ACHN (cell line): Measurements from ENCODE around the gene ARHGDIG.
"Not testable (repeated sequence)": the region's sequence is repeated elsewhere in the genome, so short reads cannot be mapped to it uniquely, and the experiment has no call there.

Source experiments
- DNase-seq: peaks from one replicate; pipeline ENCODE4 v3.0.0-alpha.2; 2015
- in situ Hi-C: cut with HindIII; loops from 2 replicates; pipeline ENCODE4 v1.10.0; 2017; ENCODE audit warnings: low sequenced_read_pairs, low pct_ligation_motif_present, low pct_unique_long_range_greater_than_20kb

Gene ARHGDIG

DNA sequence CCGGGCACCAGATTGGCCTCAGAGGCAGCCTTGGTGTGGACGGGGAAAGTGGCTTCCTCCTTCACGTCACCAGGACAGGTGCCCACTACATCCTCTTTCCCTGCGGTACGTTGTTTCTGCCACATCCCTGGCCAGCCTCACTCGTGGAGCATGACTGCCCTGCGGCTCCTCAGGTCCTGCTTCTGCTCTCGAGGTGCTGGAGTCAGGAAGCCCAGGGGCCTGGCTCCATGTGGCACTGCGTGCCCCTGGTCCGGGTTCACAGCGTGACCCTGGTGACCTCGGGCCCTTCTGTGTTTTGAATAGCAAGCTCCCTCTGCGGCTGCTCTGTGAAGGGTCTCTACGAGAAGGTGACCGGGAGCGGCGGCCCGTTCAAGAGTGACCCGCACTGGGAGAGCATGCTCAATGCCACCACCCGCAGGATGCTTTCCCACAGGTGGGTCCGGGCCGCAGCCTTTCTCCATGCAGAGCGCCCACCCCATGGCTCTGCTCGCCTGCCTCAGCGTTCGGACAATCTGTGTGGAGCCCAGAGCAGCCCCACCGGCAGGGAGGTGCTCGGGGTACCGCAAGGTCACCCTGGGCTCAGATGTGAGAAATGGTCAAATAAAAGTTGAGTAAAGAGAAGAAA lies 18.2 kb upstream of the ARHGDIG start:
- no peak for DNase-seq
- in situ Hi-C loops, result no loop called here

DNA sequence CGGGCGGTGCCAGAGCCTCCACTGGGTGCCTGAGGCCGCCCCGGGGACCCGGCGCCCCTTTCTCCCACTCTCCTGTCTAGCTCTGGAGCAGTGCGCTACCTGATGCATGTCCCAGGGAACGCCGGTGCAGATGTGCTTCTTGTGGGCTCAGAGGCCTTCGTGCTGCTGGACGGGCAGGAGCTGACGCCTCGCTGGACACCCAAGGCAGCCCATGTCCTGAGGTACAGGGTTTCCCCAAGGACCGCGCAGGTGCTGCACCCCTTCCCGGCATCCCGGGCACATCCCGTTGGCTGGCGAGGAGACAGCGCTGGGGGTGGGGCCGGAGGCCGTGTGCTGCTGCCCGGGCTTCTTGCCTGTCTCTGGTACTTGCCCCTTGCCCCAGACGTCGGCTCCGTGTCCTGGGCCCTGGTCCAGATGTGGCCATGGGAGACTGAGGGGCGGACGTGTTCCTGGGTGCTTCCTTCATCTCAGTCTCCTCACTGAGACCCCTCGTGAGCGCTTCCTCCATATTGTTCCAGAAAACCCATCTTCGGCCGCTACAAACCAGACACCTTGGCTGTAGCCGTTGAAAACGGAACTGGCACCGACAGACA lies 17.1 kb upstream of the ARHGDIG start:
- no peak for DNase-seq
- in situ Hi-C loops, result no loop called here

DNA sequence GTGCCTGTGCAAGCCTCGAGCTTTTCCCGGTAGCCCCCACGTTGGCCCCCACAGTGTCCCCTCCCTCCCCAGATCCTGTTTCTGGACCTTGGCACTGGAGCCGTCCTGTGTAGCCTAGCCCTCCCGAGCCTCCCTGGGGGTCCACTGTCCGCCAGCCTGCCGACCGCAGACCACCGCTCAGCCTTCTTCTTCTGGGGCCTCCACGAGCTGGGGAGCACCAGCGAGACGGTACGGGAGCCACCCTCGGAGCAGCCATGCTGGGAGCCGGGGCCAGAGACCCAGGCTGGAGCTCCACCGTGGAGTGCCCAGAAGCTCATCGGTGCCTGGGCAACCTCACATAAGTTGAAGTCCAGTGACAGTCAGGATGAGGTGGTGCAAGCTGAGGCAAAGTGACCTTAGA lies 16.4 kb upstream of the ARHGDIG start:
- in situ Hi-C loops, result no loop called here
- no peak for DNase-seq

DNA sequence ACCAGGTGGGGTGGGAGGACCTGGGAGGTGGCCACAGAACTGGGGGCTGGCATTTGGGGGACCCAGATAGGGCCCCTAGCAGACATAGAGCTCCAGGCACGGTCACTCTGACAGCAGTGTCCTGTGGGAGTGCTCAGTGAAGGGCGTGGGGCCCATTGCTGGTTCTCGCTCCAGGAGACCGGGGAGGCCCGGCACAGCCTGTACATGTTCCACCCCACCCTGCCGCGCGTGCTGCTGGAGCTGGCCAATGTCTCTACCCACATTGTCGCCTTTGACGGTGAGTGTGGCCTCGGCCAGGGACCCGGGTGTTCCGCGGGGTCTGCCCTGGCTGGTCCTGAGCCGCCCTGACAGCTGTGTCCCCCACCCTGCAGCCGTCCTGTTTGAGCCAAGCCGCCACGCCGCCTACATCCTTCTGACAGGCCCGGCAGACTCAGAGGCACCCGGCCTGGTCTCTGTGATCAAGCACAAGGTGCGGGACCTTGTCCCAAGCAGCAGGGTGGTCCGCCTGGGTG lies 15.9 kb upstream of the ARHGDIG start:
- DNase-seq, result no peak
- in situ Hi-C loops, result no loop called here

DNA sequence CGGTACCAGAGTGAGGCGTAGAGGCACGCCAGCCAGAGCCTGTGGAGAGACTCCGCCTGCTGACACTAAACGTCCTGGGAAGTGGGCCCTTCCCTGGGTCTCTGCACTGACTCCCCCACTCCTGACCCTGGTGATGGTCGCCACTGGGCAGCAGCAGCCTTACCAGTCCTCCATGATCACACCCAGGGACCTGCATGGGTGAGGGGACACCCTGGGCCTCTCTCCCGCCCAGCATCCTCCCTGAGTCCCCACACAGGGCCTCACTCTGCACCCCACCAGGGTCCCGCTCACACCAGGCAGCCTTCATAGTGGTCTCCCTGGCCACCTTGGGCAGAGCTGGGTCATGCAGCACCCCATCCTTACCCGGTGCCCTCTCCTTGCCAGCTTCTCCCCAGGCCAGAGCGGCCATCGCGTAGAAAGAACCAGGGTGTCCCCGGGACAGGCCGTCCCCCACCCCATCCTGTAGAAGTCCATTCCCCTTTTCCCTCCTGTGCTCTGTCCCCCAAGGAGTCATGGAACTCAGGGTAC lies 15.3 kb upstream of the ARHGDIG start:
- in situ Hi-C loops, result no loop called here
- no peak for DNase-seq

DNA sequence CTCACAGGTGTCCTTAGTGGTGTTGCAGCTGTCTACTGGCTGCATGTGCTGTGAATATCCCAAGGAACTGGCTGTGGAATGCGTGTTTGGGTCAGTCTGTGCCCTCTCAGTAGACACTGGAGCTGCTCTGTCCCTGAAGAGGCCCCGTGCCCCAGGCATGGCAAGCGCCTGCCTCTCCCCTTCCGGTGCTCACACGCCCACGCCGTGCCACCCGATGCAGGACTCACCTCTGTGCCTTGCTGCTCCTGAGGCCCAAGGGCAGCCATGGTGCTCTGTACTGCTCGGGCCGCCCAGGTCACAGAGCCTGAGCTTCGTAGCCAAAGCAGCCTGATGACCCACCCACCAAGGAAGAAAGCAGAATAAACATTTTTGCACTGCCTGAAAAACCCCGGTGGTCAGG lies 14.7 kb upstream of the ARHGDIG start:
- in situ Hi-C loops, result no loop called here

DNA sequence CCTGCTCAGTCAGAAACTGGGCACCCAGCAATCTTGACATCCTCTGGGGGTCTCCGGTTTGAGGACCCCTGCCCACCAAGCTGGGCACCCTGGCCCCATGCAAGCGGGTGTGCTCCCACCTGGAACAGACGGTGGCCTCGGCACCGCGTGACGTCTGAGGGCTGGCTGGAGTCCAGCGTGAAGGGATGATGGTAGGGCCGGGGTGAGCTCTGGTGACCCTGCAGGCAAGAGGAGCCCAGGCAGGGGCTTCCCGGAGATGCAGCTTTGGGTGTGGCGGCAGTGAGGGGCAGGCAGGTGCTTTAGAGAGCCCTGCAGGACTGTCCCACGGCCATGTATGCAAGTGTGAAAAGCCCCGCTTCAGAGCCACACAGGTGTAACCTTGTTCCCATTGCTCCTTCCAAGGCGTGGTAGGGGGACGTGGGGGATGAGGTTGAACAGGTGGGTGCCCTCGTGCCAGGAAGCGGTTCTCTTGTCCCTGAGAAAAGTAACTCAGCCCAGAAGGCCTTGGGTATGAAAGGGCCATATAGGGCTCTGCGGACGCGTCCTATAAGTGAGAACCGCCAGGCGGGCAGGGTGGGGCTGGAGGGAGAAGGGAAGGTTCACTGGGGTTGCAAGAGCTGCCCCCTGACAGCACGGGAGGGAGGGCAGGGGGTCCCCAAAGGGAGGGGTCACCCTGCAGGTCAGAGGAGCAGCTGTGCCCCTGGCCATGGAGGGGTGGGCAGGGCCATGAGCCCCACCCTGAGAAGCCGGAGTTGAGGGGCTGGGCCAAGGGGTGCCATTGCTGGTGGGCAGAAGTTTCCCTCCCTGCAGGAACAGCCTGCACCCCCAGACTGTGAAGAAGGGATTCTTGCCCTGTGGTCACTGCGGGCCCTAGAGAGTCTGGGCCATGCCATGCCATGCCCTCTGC lies 13.9 kb upstream of the ARHGDIG start:
- DNase-seq, result no peak
- in situ Hi-C loops, result no loop called here

More for the DNA sequence above, 14.7 kb upstream of the ARHGDIG start:
- DNase-seq, result no peak

DNA sequence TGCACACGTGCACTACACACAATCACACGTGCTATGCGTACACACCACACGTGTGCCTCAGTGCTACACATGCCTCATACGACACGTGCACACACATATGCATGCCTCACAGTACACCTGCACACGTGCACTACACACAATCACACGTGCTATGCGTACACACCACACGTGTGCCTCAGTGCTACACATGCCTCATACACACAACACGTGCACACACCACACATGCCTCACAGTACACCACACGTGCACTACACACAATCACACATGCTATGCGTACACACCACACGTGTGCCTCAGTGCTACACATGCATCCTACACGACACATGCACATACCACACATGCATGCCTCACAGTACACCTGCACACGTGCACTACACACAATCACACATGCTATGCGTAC lies 12.8 kb upstream of the ARHGDIG start:
- in situ Hi-C loops, DNase-seq: not testable (repeated sequence)

DNA sequence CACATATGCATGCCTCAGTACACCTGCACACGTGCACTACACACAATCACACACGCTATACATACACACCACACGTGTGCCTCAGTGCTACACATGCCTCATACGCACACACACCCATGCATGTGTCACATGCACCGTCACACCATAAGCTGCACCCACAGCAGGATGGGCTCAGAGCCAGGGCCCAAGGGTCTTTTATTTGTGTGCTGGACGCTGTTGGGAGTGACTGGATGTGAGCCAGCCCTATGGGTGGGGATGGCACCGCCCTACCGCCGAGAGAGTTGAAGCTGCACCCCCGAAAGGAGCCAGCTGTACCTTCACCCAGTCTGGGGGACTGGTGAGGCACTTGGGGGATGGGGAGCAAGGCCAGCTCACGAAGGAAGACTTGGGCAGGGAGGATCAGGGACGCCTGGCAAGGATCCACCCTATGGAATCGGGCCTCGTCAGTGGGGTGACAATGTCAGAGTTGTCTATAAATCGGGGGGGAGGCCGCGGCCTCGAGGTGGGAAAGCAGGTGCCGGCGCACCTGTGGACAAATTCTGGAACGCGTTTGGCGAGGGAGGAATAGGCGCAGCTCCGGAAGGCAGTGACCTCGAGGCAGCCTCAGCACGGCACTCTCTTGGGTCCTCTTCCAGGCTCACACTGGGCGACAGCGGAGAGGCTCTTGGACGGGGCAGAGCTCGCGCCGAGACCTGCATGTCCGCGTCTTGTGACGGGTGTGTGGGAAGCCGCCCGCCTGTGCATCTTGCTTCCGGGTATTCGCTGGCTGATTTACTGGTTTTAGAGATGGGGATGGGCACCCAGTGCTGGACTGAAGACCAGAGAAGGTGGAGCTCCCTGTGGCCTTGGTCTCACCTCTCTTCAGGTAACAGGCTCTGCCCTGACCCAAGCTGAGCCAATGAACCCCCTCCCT lies 12.0 kb upstream of the ARHGDIG start:
- DNase-seq, result no peak

DNA sequence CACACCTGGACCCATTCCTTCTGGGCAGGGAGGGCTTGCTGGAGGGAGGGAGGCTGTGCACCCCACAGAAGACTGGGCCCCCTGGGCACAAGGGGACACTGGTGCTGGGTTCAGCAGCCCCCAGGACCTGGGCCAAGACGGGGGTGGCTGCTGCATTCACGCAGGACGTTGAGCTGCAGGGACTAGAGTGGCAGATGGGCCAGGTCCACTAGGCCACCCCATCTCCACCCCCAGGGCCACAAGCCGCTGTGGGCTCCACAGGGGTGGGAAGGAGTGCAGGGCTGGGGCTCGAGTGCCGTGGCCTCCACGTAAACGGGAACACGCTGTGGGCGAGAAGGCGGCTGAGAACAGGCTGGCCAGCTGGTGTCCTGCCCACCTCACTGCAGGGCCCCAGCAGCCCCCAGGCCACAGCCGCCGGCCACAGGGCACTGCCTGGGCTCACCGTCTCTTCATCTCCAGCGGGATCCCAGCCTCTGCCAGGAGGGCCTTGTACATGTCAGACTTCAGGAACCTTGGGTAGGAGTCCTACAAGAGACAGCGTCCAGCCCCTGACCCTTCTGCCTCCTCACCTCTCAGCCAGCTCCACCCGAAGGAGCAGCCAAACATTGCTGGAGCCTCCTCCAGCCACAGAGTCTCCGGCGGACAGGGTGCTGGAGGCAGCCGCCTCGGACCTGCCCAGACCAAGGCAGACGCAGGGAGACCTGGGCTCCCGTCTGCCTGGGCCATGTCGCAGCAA lies 11.2 kb upstream of the ARHGDIG start:
- in situ Hi-C loops, result no loop called here
- DNase-seq, result no peak

More for the DNA sequence above, 12.0 kb upstream of the ARHGDIG start:
- in situ Hi-C loops, result no loop called here

DNA sequence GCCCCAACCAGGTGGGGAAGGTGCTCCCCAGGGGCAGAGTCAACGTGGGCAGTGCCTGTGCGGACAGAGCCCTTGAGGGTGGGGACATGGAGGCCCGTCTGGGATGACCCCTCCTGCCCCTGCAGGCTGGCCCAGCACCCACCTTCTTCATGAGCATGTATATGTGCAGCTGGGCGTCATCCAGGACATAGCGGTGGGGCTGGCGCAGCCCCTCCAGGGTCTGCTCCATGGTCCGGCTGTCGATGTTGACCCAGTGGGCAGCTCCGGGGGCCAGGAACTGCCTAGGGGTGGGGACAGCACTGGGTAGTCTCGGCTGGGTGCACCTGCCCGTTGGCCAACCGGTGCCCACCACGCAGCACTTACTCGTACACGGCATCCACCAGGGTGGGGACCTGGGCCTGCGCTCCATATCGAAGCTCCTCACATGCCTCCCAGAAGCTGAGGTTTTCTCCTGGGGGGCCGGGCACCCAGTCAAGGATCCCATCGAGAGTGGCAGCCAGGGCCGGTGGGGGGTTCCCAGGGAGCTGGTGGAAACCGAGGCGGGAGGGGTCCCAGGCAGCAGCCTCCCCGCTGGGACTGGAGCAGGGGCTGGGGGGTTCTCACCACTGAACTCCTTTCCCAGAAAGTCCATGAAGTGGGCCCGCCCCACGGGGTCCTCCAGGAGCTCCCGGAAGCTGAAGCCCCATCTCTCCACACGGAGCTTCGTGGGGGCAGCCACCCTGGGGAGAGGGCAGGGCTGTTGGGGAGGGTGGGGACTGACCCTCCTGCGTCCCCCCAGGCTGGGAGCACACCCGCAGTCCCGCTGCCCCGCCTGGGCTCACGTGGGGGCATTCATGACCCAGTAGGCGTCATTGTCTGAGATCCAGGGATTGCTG lies 9.8 kb upstream of the ARHGDIG start:
- DNase-seq, result no peak
- in situ Hi-C loops, result no loop called here

DNA sequence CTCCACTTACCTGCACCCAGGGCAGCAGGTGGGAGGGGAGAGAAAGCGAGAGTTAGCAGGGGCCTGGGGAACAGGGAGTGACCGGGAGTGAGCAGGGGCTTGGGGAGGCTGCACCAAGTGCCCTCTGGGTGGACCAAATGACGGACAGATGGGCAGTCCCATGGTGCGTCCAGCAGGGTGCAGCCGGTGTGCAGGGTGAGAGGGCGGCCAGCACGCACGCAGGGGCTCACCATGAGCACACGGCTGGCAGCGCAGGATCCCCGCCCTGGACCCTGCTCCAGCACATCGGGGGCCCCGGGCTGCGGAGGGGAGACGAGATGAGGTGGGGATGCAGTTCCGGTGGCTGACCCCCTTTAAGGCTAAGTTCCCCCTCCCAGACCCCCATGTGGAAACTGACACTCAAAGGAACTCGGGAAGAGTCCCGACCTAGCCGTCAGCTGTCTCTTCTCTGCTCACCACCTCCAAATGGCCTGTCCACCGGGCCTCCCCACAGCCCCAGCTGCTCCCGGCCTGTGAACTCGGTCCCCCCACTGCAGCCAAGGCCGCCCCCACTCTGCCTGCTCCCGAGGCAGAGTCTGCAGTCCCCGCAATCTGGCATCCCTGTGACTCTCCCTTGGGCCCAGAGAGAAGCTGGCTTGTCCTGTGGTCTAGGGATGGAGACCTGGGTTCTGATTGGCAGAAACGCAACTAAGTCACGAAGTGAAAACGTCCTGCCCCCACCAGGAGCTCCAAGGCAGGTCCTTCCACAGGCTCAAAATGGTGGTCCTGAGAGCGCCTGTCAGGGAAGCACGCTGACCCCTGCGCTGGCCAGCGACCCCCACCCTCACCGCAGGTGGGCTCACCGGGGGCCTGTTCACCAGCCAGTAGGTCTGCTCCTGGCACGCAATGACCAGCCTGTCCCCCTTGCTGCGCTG lies 7.5 kb upstream of the ARHGDIG start:
- no peak for DNase-seq
- in situ Hi-C loops, result no loop called here

DNA sequence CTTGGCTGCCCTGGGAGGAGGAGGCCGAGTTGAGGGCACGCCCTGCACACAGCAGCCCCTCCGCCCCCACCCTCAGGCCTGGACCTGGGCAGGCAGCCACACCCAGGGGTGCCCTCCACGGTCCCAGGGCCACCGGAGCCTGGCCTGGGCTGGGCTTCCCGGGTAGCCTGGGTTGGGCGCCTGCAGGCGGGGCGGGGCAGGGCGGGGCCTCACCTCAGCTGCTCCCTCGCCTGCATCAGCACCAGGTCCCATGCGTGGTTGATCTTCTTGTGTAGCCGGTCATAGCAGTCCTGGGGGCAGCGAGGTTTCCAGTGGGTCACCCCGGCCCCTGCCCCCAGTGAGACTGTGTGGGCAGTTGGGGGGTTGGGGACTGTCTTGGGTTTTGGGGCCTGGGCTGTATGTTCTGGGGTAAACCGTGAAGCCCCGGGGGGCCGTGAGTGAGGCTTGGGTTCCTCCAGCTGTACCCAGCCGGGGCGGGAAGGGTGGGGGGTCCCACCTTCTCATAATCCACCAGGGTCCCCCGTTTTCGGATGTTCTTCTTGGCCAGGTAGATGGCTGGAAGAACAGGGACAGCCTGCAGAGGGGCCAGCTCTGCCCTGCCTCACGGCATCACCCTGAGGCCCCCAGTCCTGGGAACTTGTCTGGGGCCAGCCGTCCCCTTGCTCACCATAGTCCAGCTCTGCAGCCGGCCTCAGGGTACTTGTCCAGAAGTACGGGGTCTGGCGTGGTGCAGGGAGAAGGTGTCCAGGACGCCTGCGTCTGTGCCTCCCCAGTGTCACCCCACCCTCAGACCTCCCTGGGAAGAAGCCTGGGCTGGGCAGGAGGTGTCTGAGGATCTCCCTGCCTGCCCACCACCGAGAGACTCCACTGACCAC lies 6.6 kb upstream of the ARHGDIG start:
- DNase-seq, result no peak
- in situ Hi-C loops, result no loop called here

DNA sequence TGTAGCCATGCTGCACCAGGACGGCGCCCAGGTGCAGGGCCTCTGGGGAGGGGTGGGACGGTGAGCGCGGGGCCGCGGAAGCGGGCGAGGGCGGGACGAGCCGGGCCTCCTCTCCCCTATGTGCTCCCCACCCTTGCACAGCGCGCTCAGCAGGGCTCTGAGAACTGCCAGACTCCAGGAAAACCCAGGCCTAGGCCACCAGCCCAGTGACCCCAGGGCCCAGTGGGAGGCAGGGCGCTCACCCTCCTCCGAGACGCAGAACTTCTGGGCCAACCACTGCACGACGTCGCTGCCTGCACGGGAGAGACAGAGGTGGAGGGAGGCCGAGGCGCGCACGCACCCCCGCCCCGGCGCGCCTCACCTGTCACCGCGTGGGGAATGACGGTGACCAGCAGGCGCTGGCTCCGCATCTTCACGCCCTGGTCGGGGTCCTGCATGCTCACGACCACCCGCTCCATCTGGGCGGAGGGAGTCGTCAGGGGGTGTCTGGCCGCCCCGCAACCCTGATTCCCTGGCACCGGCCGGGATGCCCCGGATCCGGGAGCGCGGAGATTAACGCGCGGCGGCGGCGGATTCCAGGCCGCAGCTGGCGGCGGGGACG lies 5.2 kb upstream of the ARHGDIG start:
- in situ Hi-C loops, result no loop called here
- no peak for DNase-seq

DNA sequence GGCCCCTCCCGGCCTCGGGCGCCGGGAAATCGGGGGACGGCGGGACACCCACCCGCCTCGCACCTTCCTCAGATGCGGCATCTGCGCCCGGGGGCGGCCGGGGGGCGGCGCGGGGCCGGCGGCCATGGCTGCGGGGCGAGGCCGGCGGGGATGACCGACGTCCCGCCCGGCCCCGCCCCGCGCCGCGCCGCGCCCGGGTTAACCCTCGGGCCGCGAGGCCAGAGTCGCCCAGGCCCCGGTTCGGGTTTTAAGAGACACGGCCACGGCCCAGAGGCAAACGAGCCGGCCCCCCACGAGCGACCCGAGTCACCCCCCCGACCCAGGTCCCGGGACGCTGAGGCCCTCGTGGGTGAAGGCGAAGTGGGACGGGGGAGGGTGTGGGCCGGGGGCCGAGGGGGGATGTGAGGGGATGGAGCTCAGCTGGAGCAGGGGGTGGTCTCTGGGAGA lies 4.6 kb upstream of the ARHGDIG start, which contains the start of gene RGS11:
RGS11 (minus strand) TSS at position 159 of the 447 bp plus-strand sequence; CDS start at position 126, 33 bp downstream.
- no peak for DNase-seq
- in situ Hi-C loops, result no loop called here
